ENCODE measurements around the gene STARD9. TPM values are rescaled to one million over a fixed set of nuclear protein-coding genes. Genes with fewer than 3 reads are reported as not detected.

Gene STARD9
- polyA plus RNA-seq, 3 donors, result 0.39 TPM; not detected in 2

DNA sequence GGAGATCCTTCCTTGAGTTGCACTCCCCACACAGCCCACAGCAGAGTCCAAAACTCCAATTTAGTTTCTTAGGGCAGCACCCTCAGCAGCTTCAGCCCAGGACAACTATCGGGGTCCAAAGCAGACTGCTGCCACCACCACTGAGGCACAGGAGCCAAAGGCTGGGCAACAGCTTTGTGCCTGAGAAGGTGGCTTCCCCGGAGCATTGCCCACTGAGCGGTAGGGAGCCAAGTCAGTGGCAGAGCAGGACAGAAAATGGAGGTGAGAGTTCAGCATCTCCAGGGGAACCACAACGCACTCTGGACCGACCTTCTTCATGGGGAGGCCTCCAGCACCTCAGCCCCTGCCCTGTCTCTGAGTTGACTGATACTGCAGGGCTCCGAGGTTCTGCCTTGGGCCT lies 118.1 kb downstream of the STARD9 start:
- peaks cover 0 to 3% (median 0%) of the 10 kb centered on the region in 3 donors for H3K27me3 Mint-ChIP-seq (ENCODE audit: low read depth in 3 of 3)
- H3K9me3 Mint-ChIP-seq, result no peaks in the 10 kb centered on the region
- Histone ChIP-seq H3K9me3 (replicated peaks in 1 of 2; ENCODE audit: control insufficient read depth in 1 of 2, insufficient read depth in 1 of 2, low read length in 2 of 2) (no peaks in the 10 kb centered on the region), H3K4me3 (replicated peaks in 1 of 3; ENCODE audit: low read depth in 2 of 3, low read length in 3 of 3) (no peak overlapping the region), H3K79me2 (ENCODE audit: insufficient read depth, low read length) (no peaks in the 10 kb centered on the region), H3K36me3 (replicated peaks in 1 of 2; ENCODE audit: control insufficient read depth in 1 of 2, insufficient read depth in 2 of 2, low read length in 2 of 2) (no peaks in the 10 kb centered on the region), H3K9ac (ENCODE audit: insufficient read depth, low read length, poor library complexity, severe bottlenecking) (no peak overlapping the region), H3K4me2 (replicated peaks; ENCODE audit: extremely low read depth, low read length, poor library complexity, severe bottlenecking) (no peak overlapping the region), H3K4me1 (ENCODE audit: control insufficient read depth in 1 of 2, insufficient read depth in 2 of 2, low read length in 2 of 2) (no peaks in the 10 kb centered on the region), H3K27ac (ENCODE audit: low read depth in 1 of 2, low read length in 2 of 2) (no peak overlapping the region), H2AFZ (ENCODE audit: insufficient read depth, low read depth, low read length, poor library complexity, severe bottlenecking) (no peak overlapping the region), H4K20me1 (ENCODE audit: insufficient read depth, low read length) (no peaks in the 10 kb centered on the region), H3K27me3 (ENCODE audit: control insufficient read depth in 2 of 2, insufficient read depth in 2 of 2, low read length in 2 of 2) (no peaks in the 10 kb centered on the region)
- no peaks in the 10 kb centered on the region for H3K36me3 Mint-ChIP-seq
- WGBS (ENCODE audit: insufficient coverage), result 95% methylated on average over 6 of the region's 6 CpGs
- DNase-seq, result no peak
- H3K27ac Mint-ChIP-seq, result no peak overlapping the region
- no peak for TF ChIP-seq CTCF (IDR thresholded peaks at IDR 0.05)
- intact Hi-C loops (cut with micrococcal nuclease), result no loop called here
- no peaks in the 10 kb centered on the region for H3K4me1 Mint-ChIP-seq
- H3K4me3 Mint-ChIP-seq, result no peak overlapping the region

DNA sequence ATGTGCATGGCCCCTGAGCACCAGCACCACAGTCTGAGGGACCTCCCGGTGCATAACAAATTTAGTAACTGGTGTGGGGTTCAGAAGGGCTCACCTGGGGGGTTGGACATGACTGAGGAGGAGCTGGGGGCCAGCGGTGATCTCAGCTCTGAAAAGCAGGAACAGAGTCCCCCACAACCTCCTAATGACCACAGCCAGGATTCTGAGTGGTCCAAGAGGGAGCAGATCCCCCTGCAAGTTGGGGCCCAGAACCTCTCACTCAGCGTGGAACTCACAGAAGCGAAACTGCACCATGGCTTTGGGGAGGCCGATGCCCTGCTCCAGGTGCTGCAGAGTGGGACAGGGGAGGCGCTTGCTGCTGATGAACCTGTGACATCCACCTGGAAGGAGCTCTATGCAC lies 118.5 kb downstream of the STARD9 start:
- Histone ChIP-seq H3K4me2 (replicated peaks; ENCODE audit: extremely low read depth, low read length, poor library complexity, severe bottlenecking) (no peak overlapping the region), H3K36me3 (replicated peaks in 1 of 2; ENCODE audit: control insufficient read depth in 1 of 2, insufficient read depth in 2 of 2, low read length in 2 of 2) (no peaks in the 10 kb centered on the region), H3K4me1 (ENCODE audit: control insufficient read depth in 1 of 2, insufficient read depth in 2 of 2, low read length in 2 of 2) (no peaks in the 10 kb centered on the region), H4K20me1 (ENCODE audit: insufficient read depth, low read length) (no peaks in the 10 kb centered on the region), H2AFZ (ENCODE audit: insufficient read depth, low read depth, low read length, poor library complexity, severe bottlenecking) (no peak overlapping the region), H3K27ac (ENCODE audit: low read depth in 1 of 2, low read length in 2 of 2) (no peak overlapping the region), H3K9ac (ENCODE audit: insufficient read depth, low read length, poor library complexity, severe bottlenecking) (no peak overlapping the region), H3K4me3 (replicated peaks in 1 of 3; ENCODE audit: low read depth in 2 of 3, low read length in 3 of 3) (no peak overlapping the region), H3K9me3 (replicated peaks in 1 of 2; ENCODE audit: control insufficient read depth in 1 of 2, insufficient read depth in 1 of 2, low read length in 2 of 2) (no peaks in the 10 kb centered on the region), H3K27me3 (ENCODE audit: control insufficient read depth in 2 of 2, insufficient read depth in 2 of 2, low read length in 2 of 2) (no peaks in the 10 kb centered on the region), H3K79me2 (ENCODE audit: insufficient read depth, low read length) (no peaks in the 10 kb centered on the region)
- no peak for DNase-seq
- no peak for TF ChIP-seq CTCF (IDR thresholded peaks at IDR 0.05)
- Mint-ChIP-seq H3K36me3 (no peaks in the 10 kb centered on the region), H3K4me3 (no peak overlapping the region), H3K9me3 (no peaks in the 10 kb centered on the region), H3K27me3 (ENCODE audit: low read depth in 3 of 3) (peaks cover 0 to 3% (median 0%) of the 10 kb centered on the region in 3 donors), H3K4me1 (no peaks in the 10 kb centered on the region), H3K27ac (no peak overlapping the region)
- 100% methylated on average over 2 of the region's 6 CpGs for WGBS (ENCODE audit: insufficient coverage)
- intact Hi-C loops (cut with micrococcal nuclease), result no loop called here
